DND-41 (cell line): Measurements from ENCODE around the gene FUOM.

ENCODE experiments used
- CTCF ChIP-seq: IDR thresholded peaks from 2 replicates; pipeline ENCODE4 v1.5.1; 2012; ENCODE audit warnings: borderline replicate concordance, low read length, moderate library complexity, mild to moderate bottlenecking; ENCODE audit not compliant: poor library complexity, severe bottlenecking; ENCODE audit errors: extremely low read depth
- EZH2 ChIP-seq: IDR thresholded peaks from 3 replicates; pipeline ENCODE4 v1.6.1; 2012; ENCODE audit warnings: borderline replicate concordance, low read depth, mild to moderate bottlenecking, moderate library complexity, low read length, inconsistent platforms; ENCODE audit not compliant: severe bottlenecking

- TF ChIP-seq EZH2 (no peak), CTCF (no peak)
Measured at GRCh38 chr10:133347710-133348517, 9.9 kb downstream of the FUOM start.
